HepG2 (cell line): ENCODE results near the gene POLRMT. TPM values are rescaled to one million over a fixed set of nuclear protein-coding genes. Genes with fewer than 3 reads are reported as not detected.

ENCODE experiments used
- FLYWCH1 ChIP-seq: sonication (generic); formaldehyde crosslinking; IDR thresholded peaks from 2 replicates; pipeline ENCODE4 v1.8.1; 2023; ENCODE audit warnings: mild to moderate bottlenecking, missing genetic modification reagents
- HNRNPK ChIP-seq: fragments of 200-400 bp; formaldehyde crosslinking; IDR thresholded peaks from 2 replicates; pipeline ENCODE4 v1.6.1; 2018; ENCODE audit warnings: low read length, low read depth, moderate library complexity, mild to moderate bottlenecking; ENCODE audit not compliant: poor library complexity, severe bottlenecking
- MEIS1 ChIP-seq: sonication (generic); formaldehyde crosslinking; IDR thresholded peaks from 2 replicates; pipeline ENCODE4 v1.9.0; 2021; ENCODE audit warnings: mild to moderate bottlenecking, missing genetic modification reagents, moderate library complexity, borderline replicate concordance
- NFKB2 ChIP-seq: sonication (generic); formaldehyde crosslinking; IDR thresholded peaks from 2 replicates; pipeline ENCODE4 v1.4.0; 2020; ENCODE audit warnings: missing genetic modification reagents, borderline replicate concordance
- ZBTB1 ChIP-seq: sonication (generic); formaldehyde crosslinking; IDR thresholded peaks from 2 replicates; pipeline ENCODE4 v1.4.0; 2020; ENCODE audit warnings: missing genetic modification reagents, borderline replicate concordance
- ZBTB40 ChIP-seq, 2 experiments: fragments of 450-650 bp in 1 of 2; sonication (generic) in 1 of 2; formaldehyde crosslinking in 1 of 2; IDR thresholded peaks; 2 replicates each; pipeline versions ENCODE4 v1.6.1 to v1.8.0; 2016 to 2022; ENCODE audit warnings: antibody characterized with exemption in 1 of 2, mild to moderate bottlenecking in 1 of 2, missing genetic modification reagents in 1 of 2
- ZEB1 ChIP-seq: IDR thresholded peaks from 2 replicates; pipeline ENCODE4 v1.6.1; 2012; ENCODE audit warnings: mild to moderate bottlenecking, low read depth, inconsistent platforms; ENCODE audit not compliant: insufficient replicate concordance
- ZNF318 ChIP-seq: sonication (generic); formaldehyde crosslinking; IDR thresholded peaks from 2 replicates; pipeline ENCODE4 v1.4.0; 2020; ENCODE audit warnings: mild to moderate bottlenecking, missing genetic modification reagents
- ZNF777 ChIP-seq: sonication (generic); formaldehyde crosslinking; IDR thresholded peaks from 2 replicates; pipeline ENCODE4 v1.4.0; 2020; ENCODE audit warnings: missing genetic modification reagents
- ZSCAN30 ChIP-seq: sonication (generic); formaldehyde crosslinking; IDR thresholded peaks from 2 replicates; pipeline ENCODE4 v1.5.0; 2020; ENCODE audit warnings: mild to moderate bottlenecking, missing genetic modification reagents
- polyA plus RNA-seq, 8 experiments: library from polyadenylated mRNA; depleted of rRNA in 3 of 8; stranded (reverse) in 7 of 8; unstranded in 1 of 8; fragments of >200 nt; fragmentation: Illumina TruSeq in 4 of 8; extraction: Trizol in 4 of 8; gene quantifications; 2 replicates each; pipeline versions ENCODE4 v1.2.1 to v1.2.3, GENCODE V29; 2011 to 2016; ENCODE audit warnings: low read depth in 4 of 8, missing spikeins in 1 of 8, mixed read lengths in 1 of 8; ENCODE audit not compliant: insufficient read depth in 1 of 8
- total RNA-seq, 5 experiments: library from RNA; depleted of rRNA; stranded (reverse); fragments of >200 nt; fragmentation: Illumina TruSeq; extraction: Trizol; gene quantifications; 2 replicates each; pipeline ENCODE4 v1.2.3, GENCODE V29; 2016; ENCODE audit warnings: low read depth in 1 of 5

The POLRMT gene
- total and polyA plus RNA-seq, 2 of the 13 experiments (the other 11 are each of a cell fraction or from before 2014, with no cell fraction given): 78.0 to 101 TPM

GRCh38 chr19:584240-585001 lies 48.9 kb downstream of the POLRMT start (continued):
- TF ChIP-seq ZBTB40 (IDR thresholded peaks at IDR 0.05) (no peak), ZBTB40 (CRISPR knock-in tag; IDR thresholded peaks at IDR 0.05) (0 out of 2 replicates have a peak, but pooled peaks have one; percentile 42), FLYWCH1 (CRISPR knock-in tag) (no peak), NFKB2 (CRISPR knock-in tag) (no peak), MEIS1 (CRISPR knock-in tag) (0 out of 2 replicates have a peak, but pooled peaks have one; percentile 28), ZNF318 (CRISPR knock-in tag) (no peak), ZNF777 (CRISPR knock-in tag) (0 out of 2 replicates have a peak, but pooled peaks have one; percentile 43), ZEB1 (no peak), ZBTB1 (CRISPR knock-in tag) (0 out of 2 replicates have a peak, but pooled peaks have one; percentile 20), ZSCAN30 (no peak), HNRNPK (no peak)
